Measurements from ENCODE around the gene RIMOC1. TPM values are rescaled to one million over a fixed set of nuclear protein-coding genes. Genes with fewer than 3 reads are reported as not detected.

Gene RIMOC1
- polyA plus RNA-seq, 1 donor = 12.9 TPM

Other genes with a start within 250 kb of the RIMOC1 start
- gene OXCT1, start 33.9 kb upstream of the RIMOC1 start, polyA plus RNA-seq (ENCODE audit: insufficient read length) = 12.0 TPM
- gene FBXO4, start 20.9 kb downstream of the RIMOC1 start, polyA plus RNA-seq (ENCODE audit: insufficient read length) = 12.9 TPM

All from forelimb muscle (tissue), 1 donor.